Adrenal gland (tissue), 12 donors: ENCODE data around the gene ALOX12B. TPM values are rescaled to one million over a fixed set of nuclear protein-coding genes. Genes with fewer than 3 reads are reported as not detected.

Source experiments
- DNase-seq, 7 donors: peaks; one replicate each; pipeline ENCODE4 v3.0.0-alpha.2; 2019 to 2020
- H3K27ac ChIP-seq, 5 donors: fragments of 200-600 bp; sonication (generic) in 4 of 5; 1 replicate in 3 of 5; 2 replicates in 2 of 5; pipeline versions ENCODE4 v1.5.1 to v1.8.0; 2016 to 2020; ENCODE audit warnings: mild to moderate bottlenecking in 1 of 5
- H3K27me3 ChIP-seq: fragments of 200-600 bp; 2 replicates; pipeline ENCODE4 v1.8.0; 2021
- H3K36me3 ChIP-seq, 2 donors: fragments of 200-600 bp; replicated peaks in 1 of 2; 1 replicate in 1 of 2; 2 replicates in 1 of 2; pipeline versions ENCODE4 v1.5.1 to v1.8.0; 2018 to 2022
- H3K4me1 ChIP-seq, 2 donors: fragments of 200-600 bp; replicated peaks in 1 of 2; 1 replicate in 1 of 2; 2 replicates in 1 of 2; pipeline versions ENCODE4 v1.5.1 to v1.8.0; 2018 to 2021
- H3K4me3 ChIP-seq, 4 donors: fragments of 200-600 bp; sonication (generic) in 3 of 4; one replicate each; pipeline ENCODE4 v1.5.1; 2016 to 2018
- H3K9me3 ChIP-seq, 3 donors: fragments of 200-600 bp; sonication (generic) in 1 of 3; replicated peaks in 1 of 3; 1 replicate in 2 of 3; 2 replicates in 1 of 3; pipeline versions ENCODE4 v1.5.1 to v1.8.0; 2016 to 2021
- CTCF ChIP-seq, 6 experiments: fragments of 450-650 bp in 4 of 6; fragments of 200-600 bp in 2 of 6; sonication (generic) in 1 of 6; IDR thresholded peaks; 1 replicate in 5 of 6; 2 replicates in 1 of 6; pipeline versions ENCODE4 v1.5.1 to v1.8.0; 2016 to 2021; ENCODE audit warnings: antibody characterized with exemption in 6 of 6, mild to moderate bottlenecking in 2 of 6, moderate library complexity in 1 of 6
- POLR2A ChIP-seq, 2 donors: fragments of 450-650 bp; IDR thresholded peaks; one replicate each; pipeline ENCODE4 v1.6.1; 2017; ENCODE audit warnings: antibody characterized with exemption in 2 of 2, mild to moderate bottlenecking in 2 of 2, moderate library complexity in 1 of 2
- WGBS, 4 donors: extraction: QIAGEN DNeasy Blood & Tissue Kit in 2 of 4; methylation state at CpG; one replicate each; pipeline versions ENCODE4 v1.1.5 to v1.1.7; 2013 to 2017; 5-methylcytosine and 5-hydroxymethylcytosine counted together
- intact Hi-C, 2 donors: fragments of 100-400 bp; cut with DNase I; formaldehyde crosslinking; loops; one replicate each; pipeline versions ENCODE4 v1.14.1 to v1.15.0; 2022 to 2023
- polyA plus RNA-seq, 3 donors: library from polyadenylated mRNA; stranded (reverse); fragments of 200-250 nt in 2 of 3; fragments of 350-450 nt in 1 of 3; fragmentation: Illumina TruSeq in 1 of 3; extraction: RNeasy Lipid Tissue Mini Kit (QIAGEN cat#74804) in 1 of 3; gene quantifications; one replicate each; pipeline ENCODE4 v1.2.3, GENCODE V29; 2013 to 2014
- total RNA-seq, 9 donors: library from RNA; depleted of rRNA in 4 of 9; stranded (reverse); fragments of >200 nt in 4 of 9; fragments of 120-200 nt in 1 of 9; fragmentation: NEBNext Ultra II Directional in 1 of 9; extraction: Animal tissue kit (Norgen Biotek cat#: 25700) in 1 of 9; gene quantifications; one replicate each; pipeline versions ENCODE4 v1.1.0 to v1.2.4, GENCODE V29; 2013 to 2023
- donor health status: healthy with polysubstance abuse.
- donor health status: Bipolar disorder and iron deficiency.
- donor health status: DM: yes; HTN: yes; CAD: no.
- donor health status: DM: no; HTN: no; CAD: no.
- donor health status: DM: no; HTN: no; CAD: no.
- donor health status: DM: yes; HTN: yes; CAD: no.

ALOX12B gene
- total and polyA plus RNA-seq, 12 donors, result not detected

- no peak overlapping the region for H3K4me3 ChIP-seq
- H3K9me3 ChIP-seq, result no peaks in the 10 kb centered on the region
- intact Hi-C loops, result loop anchor here (5.0 to 10.0 kb wide), 2 partner anchors 37 to 230 kb away; no protein-coding TSS in a partner anchor
- H3K36me3 ChIP-seq, result no peaks in the 10 kb centered on the region
- WGBS, 4 donors, result 65 to 90% (median 86%) methylated on average over 2 to 3 of the region's 3 CpGs
- DNase-seq, result no peak
- no peak overlapping the region for H3K27ac ChIP-seq
- peaks cover 66% of the 10 kb centered on the region for H3K27me3 ChIP-seq
- TF ChIP-seq POLR2A (IDR thresholded peaks at IDR 0.05) (no peak), CTCF (IDR thresholded peaks at IDR 0.05) (no peak)
- H3K4me1 ChIP-seq, result peaks cover 0 to 14% of the 10 kb centered on the region in 2 donors
These were observed 12.4 kb downstream of the ALOX12B start for GRCh38 chr17:8075081-8075480.

- Histone ChIP-seq H3K27me3 (peaks cover 66% of the 10 kb centered on the region), H3K9me3 (no peaks in the 10 kb centered on the region), H3K4me3 (no peak overlapping the region), H3K27ac (no peak overlapping the region), H3K4me1 (peaks cover 0 to 11% of the 10 kb centered on the region in 2 donors), H3K36me3 (no peaks in the 10 kb centered on the region)
- intact Hi-C loops, result loop anchor here in 1 of 2 donors (10.0 kb wide), 1 partner anchor 230 kb away; no protein-coding TSS in a partner anchor
- 48 to 61% (median 51%) methylated on average over 5 to 7 of the region's 7 CpGs for WGBS, 4 donors
- no peak for TF ChIP-seq POLR2A (IDR thresholded peaks at IDR 0.05)
- no peak for DNase-seq
These were observed 13.0 kb downstream of the ALOX12B start for GRCh38 chr17:8074554-8074953.

- Histone ChIP-seq H3K9me3 (no peaks in the 10 kb centered on the region), H3K4me3 (no peak overlapping the region), H3K27ac (no peak overlapping the region), H3K27me3 (peaks cover 66% of the 10 kb centered on the region), H3K36me3 (no peaks in the 10 kb centered on the region), H3K4me1 (peaks cover 0 to 6% of the 10 kb centered on the region in 2 donors)
- intact Hi-C loops, result loop anchor here in 1 of 2 donors (10.0 kb wide), 1 partner anchor 231 kb away; no protein-coding TSS in a partner anchor
- TF ChIP-seq CTCF (IDR thresholded peaks at IDR 0.05) (peak; percentile 63 to 88 (median 70)), POLR2A (IDR thresholded peaks at IDR 0.05) (no peak)
- 4 to 10% (median 7%) methylated on average over 10 to 28 of the region's 28 CpGs for WGBS, 4 donors
- DNase-seq, result peak; percentile 66 to 77 (median 73)
These were observed 13.7 kb downstream of the ALOX12B start for GRCh38 chr17:8073627-8074484.

DNA sequence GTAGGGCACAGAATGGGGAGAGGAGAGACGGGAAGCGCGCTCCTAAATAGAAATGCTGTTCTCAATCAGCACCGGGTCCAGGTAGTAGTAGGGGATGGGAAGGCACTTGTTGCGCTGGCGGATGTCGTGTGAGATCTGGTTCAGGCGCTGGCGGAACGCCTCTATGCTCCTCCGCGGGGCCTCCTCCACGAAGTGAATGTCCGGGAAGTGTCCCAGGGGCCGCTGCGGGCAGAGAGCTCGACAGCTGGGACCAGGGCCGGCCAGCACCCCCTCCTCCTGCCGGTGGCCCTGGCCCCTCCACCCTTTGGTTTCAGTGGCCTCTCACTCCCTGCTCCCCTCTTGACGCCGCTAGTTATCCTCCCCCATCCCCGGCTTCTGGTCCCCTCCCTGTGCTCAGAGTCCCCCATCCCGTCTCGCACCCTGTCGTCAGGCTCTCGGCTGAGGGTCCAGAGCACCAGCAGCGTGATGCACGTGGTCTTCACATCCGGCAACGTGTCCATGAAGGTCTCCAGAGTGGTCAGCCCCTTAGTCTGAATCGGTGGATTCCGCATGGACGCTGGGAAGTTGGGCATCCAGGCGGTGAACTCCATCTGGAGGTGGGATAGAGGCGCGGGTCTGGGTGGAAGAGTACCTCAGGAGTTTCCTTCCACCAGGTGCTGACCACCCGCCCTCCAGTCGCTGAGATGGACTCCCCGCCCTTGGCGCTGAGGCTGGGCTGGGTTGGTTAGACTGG, 14.6 kb downstream of the ALOX12B start:
- intact Hi-C loops, result loop anchor here in 1 of 2 donors (10.0 kb wide), 1 partner anchor 232 kb away; no protein-coding TSS in a partner anchor
- Histone ChIP-seq H3K4me3 (no peak overlapping the region), H3K36me3 (no peaks in the 10 kb centered on the region), H3K4me1 (peaks cover 0 to 6% of the 10 kb centered on the region in 2 donors), H3K27me3 (peaks cover 62% of the 10 kb centered on the region), H3K9me3 (no peaks in the 10 kb centered on the region), H3K27ac (no peak overlapping the region)
- 4 to 12% (median 6%) methylated on average over 14 to 40 of the region's 40 CpGs for WGBS, 4 donors
- DNase-seq, result peak in 1 of 7 donors; percentile 16
- TF ChIP-seq CTCF (IDR thresholded peaks at IDR 0.05) (no peak), POLR2A (IDR thresholded peaks at IDR 0.05) (no peak)
